CD4-positive, alpha-beta T cell treated with Interleukin-15 for 1 hour (primary cell): ENCODE measurements around the gene MRPL24.
"Not testable (repeated sequence)": the region's sequence is repeated elsewhere in the genome, so short reads cannot be mapped to it uniquely, and the experiment has no call there.

ENCODE experiments used
- DNase-seq: peaks from one replicate; pipeline ENCODE4 v3.0.0-alpha.2; 2020

MRPL24 gene

GRCh38 chr1:156740741-156741480 lies at the start of gene MRPL24:
Gene MRPL24 (minus strand): TSS chr1:156741088. CDS start chr1:156738704, 2,384 bp downstream.
- DNase-seq = peak; percentile 99

GRCh38 chr1:156789621-156790318 lies 48.9 kb upstream of the MRPL24 start:
- DNase-seq = no peak

GRCh38 chr1:156788136-156788535 lies 47.2 kb upstream of the MRPL24 start:
- no peak for DNase-seq

- DNase-seq = no peak
These were observed 45.8 kb upstream of the MRPL24 start for GRCh38 chr1:156786640-156787039.

GRCh38 chr1:156785458-156785857 lies 44.6 kb upstream of the MRPL24 start:
- no peak for DNase-seq

GRCh38 chr1:156781585-156782186 lies 40.8 kb upstream of the MRPL24 start:
- no peak for DNase-seq

GRCh38 chr1:156777573-156777972 lies 36.7 kb upstream of the MRPL24 start:
- no peak for DNase-seq

- DNase-seq = no peak
These were observed 36.1 kb upstream of the MRPL24 start for GRCh38 chr1:156776942-156777341.

- no peak for DNase-seq
These were observed 34.9 kb upstream of the MRPL24 start for GRCh38 chr1:156775799-156776198.

GRCh38 chr1:156773607-156774006 lies 32.7 kb upstream of the MRPL24 start:
- no peak for DNase-seq

GRCh38 chr1:156772728-156773497 lies 32.0 kb upstream of the MRPL24 start:
- DNase-seq = no peak

GRCh38 chr1:156772222-156772621 lies 31.3 kb upstream of the MRPL24 start:
- DNase-seq = no peak

- no peak for DNase-seq
These were observed 27.9 kb upstream of the MRPL24 start for GRCh38 chr1:156768610-156769295.

GRCh38 chr1:156767879-156768604 lies 27.2 kb upstream of the MRPL24 start:
- DNase-seq = no peak

- peak; percentile 99 for DNase-seq
These were observed 26.4 kb upstream of the MRPL24 start, which contains the start of gene PRCC for GRCh38 chr1:156767101-156767878. Gene PRCC (plus strand): TSS chr1:156767535. CDS start chr1:156767772, 237 bp downstream.

GRCh38 chr1:156766298-156767100 lies 25.6 kb upstream of the MRPL24 start:
- no peak for DNase-seq

GRCh38 chr1:156765666-156766065 lies 24.8 kb upstream of the MRPL24 start:
- no peak for DNase-seq

GRCh38 chr1:156765136-156765535 lies 24.2 kb upstream of the MRPL24 start:
- not testable (repeated sequence) for DNase-seq

- no peak for DNase-seq
These were observed 19.9 kb upstream of the MRPL24 start for GRCh38 chr1:156760796-156761104.
